Dendritic cell treated with granulocyte-macrophage colony-stimulating factor and Interleukin-4, amounts not matched to agents 40 ng/mL and 50 ng/mL, for 4 days (primary cell): ENCODE measurements around the gene GC.
"Not testable (repeated sequence)": the region's sequence is repeated elsewhere in the genome, so short reads cannot be mapped to it uniquely, and the experiment has no call there.

Experiments
- H3K27ac Mint-ChIP-seq: one replicate; pipeline ENCODE4 v1.8.0; 2022; ENCODE audit warnings: mild to moderate bottlenecking, mixed read lengths
- H3K27me3 Mint-ChIP-seq: one replicate; pipeline ENCODE4 v1.8.0; 2022; ENCODE audit warnings: mild to moderate bottlenecking, mixed read lengths
- H3K36me3 Mint-ChIP-seq: one replicate; pipeline ENCODE4 v1.8.0; 2022; ENCODE audit warnings: low read depth, mixed read lengths
- H3K4me1 Mint-ChIP-seq: one replicate; pipeline ENCODE4 v1.8.0; 2022; ENCODE audit warnings: low read depth, mixed read lengths
- H3K4me3 Mint-ChIP-seq: one replicate; pipeline ENCODE4 v1.8.0; 2022; ENCODE audit warnings: mild to moderate bottlenecking, moderate library complexity, mixed read lengths
- H3K9me3 Mint-ChIP-seq: one replicate; pipeline ENCODE4 v1.8.0; 2022; ENCODE audit warnings: mixed read lengths
- intact Hi-C: fragments of 100-400 bp; cut with micrococcal nuclease; formaldehyde crosslinking; loops from one replicate; pipeline ENCODE4 v1.15.0; 2022

GC gene

GRCh38 chr4:71738782-71739181 is 45.1 kb downstream of the GC start:
- H3K9me3 Mint-ChIP-seq: peaks cover 14% of the 10 kb centered on the region
- H3K4me3 Mint-ChIP-seq, H3K36me3 Mint-ChIP-seq, intact Hi-C loops, H3K4me1 Mint-ChIP-seq, H3K27ac Mint-ChIP-seq, H3K27me3 Mint-ChIP-seq: not testable (repeated sequence)

GRCh38 chr4:71732706-71733105 is 51.2 kb downstream of the GC start:
- H3K27ac Mint-ChIP-seq: no peak overlapping the region
- intact Hi-C loops: loop anchor here (5.0 kb wide), 1 partner anchor 570 kb away; no protein-coding TSS in a partner anchor
- H3K4me3 Mint-ChIP-seq: no peak overlapping the region
- H3K9me3 Mint-ChIP-seq: peaks cover 8% of the 10 kb centered on the region
- peaks cover 1% of the 10 kb centered on the region for H3K27me3 Mint-ChIP-seq
- no peaks in the 10 kb centered on the region for H3K36me3 Mint-ChIP-seq
- H3K4me1 Mint-ChIP-seq: no peaks in the 10 kb centered on the region

GRCh38 chr4:71732066-71732465 is 51.8 kb downstream of the GC start:
- Mint-ChIP-seq H3K4me1 (no peaks in the 10 kb centered on the region), H3K36me3 (no peaks in the 10 kb centered on the region), H3K27ac (no peak overlapping the region), H3K9me3 (peaks cover 2% of the 10 kb centered on the region), H3K27me3 (peaks cover 1% of the 10 kb centered on the region), H3K4me3 (no peak overlapping the region)
- intact Hi-C loops: loop anchor here (5.0 kb wide), 1 partner anchor 570 kb away; no protein-coding TSS in a partner anchor

- Mint-ChIP-seq H3K27me3 (peaks cover 1% of the 10 kb centered on the region), H3K27ac (no peak overlapping the region), H3K4me3 (no peak overlapping the region), H3K36me3 (no peaks in the 10 kb centered on the region), H3K9me3 (no peaks in the 10 kb centered on the region), H3K4me1 (no peaks in the 10 kb centered on the region)
- intact Hi-C loops: loop anchor here (5.0 kb wide), 1 partner anchor 572 kb away; no protein-coding TSS in a partner anchor
Measured at GRCh38 chr4:71729856-71730255, 54.0 kb downstream of the GC start.

- Mint-ChIP-seq H3K9me3 (no peaks in the 10 kb centered on the region), H3K4me3 (no peak overlapping the region), H3K36me3 (no peaks in the 10 kb centered on the region), H3K27me3 (no peaks in the 10 kb centered on the region), H3K4me1 (no peaks in the 10 kb centered on the region), H3K27ac (no peak overlapping the region)
- intact Hi-C loops: loop anchor here (2.0 to 5.0 kb wide), 5 partner anchors 443 to 1113 kb away; no protein-coding TSS in a partner anchor
Measured at GRCh38 chr4:71713611-71714203, 70.2 kb downstream of the GC start.

- intact Hi-C loops: loop anchor here (2.0 to 5.0 kb wide), 4 partner anchors 441 to 1060 kb away; no protein-coding TSS in a partner anchor
- Mint-ChIP-seq H3K4me1 (no peaks in the 10 kb centered on the region), H3K36me3 (no peaks in the 10 kb centered on the region), H3K4me3 (no peak overlapping the region), H3K9me3 (no peaks in the 10 kb centered on the region), H3K27ac (no peak overlapping the region), H3K27me3 (no peaks in the 10 kb centered on the region)
Measured at GRCh38 chr4:71711985-71712348, 71.9 kb downstream of the GC start.

- no peak overlapping the region for H3K4me3 Mint-ChIP-seq
- H3K36me3 Mint-ChIP-seq: no peaks in the 10 kb centered on the region
- no peaks in the 10 kb centered on the region for H3K9me3 Mint-ChIP-seq
- H3K4me1 Mint-ChIP-seq: no peaks in the 10 kb centered on the region
- H3K27ac Mint-ChIP-seq: no peak overlapping the region
- intact Hi-C loops: loop anchor here (5.0 kb wide), 1 partner anchor 1059 kb away; no protein-coding TSS in a partner anchor
- no peaks in the 10 kb centered on the region for H3K27me3 Mint-ChIP-seq
Measured at GRCh38 chr4:71711044-71711984, 72.6 kb downstream of the GC start.

- H3K4me3 Mint-ChIP-seq: no peak overlapping the region
- H3K4me1 Mint-ChIP-seq: no peaks in the 10 kb centered on the region
- no peaks in the 10 kb centered on the region for H3K36me3 Mint-ChIP-seq
- intact Hi-C loops: loop anchor here (5.0 kb wide), 1 partner anchor 1058 kb away; no protein-coding TSS in a partner anchor
- H3K27me3 Mint-ChIP-seq: no peaks in the 10 kb centered on the region
- H3K27ac Mint-ChIP-seq: no peak overlapping the region
- H3K9me3 Mint-ChIP-seq: no peaks in the 10 kb centered on the region
Measured at GRCh38 chr4:71709961-71710360, 73.9 kb downstream of the GC start.

- Mint-ChIP-seq H3K9me3 (no peaks in the 10 kb centered on the region), H3K36me3 (no peaks in the 10 kb centered on the region), H3K27ac (no peak overlapping the region), H3K4me1 (no peaks in the 10 kb centered on the region), H3K4me3 (no peak overlapping the region), H3K27me3 (no peaks in the 10 kb centered on the region)
- intact Hi-C loops: no loop called here
Measured at GRCh38 chr4:71698141-71698540, 85.7 kb downstream of the GC start.

GRCh38 chr4:71697031-71697430 is 86.8 kb downstream of the GC start:
- H3K9me3 Mint-ChIP-seq: no peaks in the 10 kb centered on the region

GRCh38 chr4:71694961-71695360 is 88.9 kb downstream of the GC start:
- Mint-ChIP-seq H3K27ac (no peak overlapping the region), H3K4me3 (no peak overlapping the region), H3K36me3 (no peaks in the 10 kb centered on the region), H3K27me3 (no peaks in the 10 kb centered on the region), H3K4me1 (no peaks in the 10 kb centered on the region), H3K9me3 (no peaks in the 10 kb centered on the region)
- intact Hi-C loops: no loop called here

More at GRCh38 chr4:71697031-71697430, 86.8 kb downstream of the GC start:
- H3K27me3 Mint-ChIP-seq: no peaks in the 10 kb centered on the region
- intact Hi-C loops: no loop called here
- H3K4me1 Mint-ChIP-seq: no peaks in the 10 kb centered on the region
- H3K36me3 Mint-ChIP-seq: no peaks in the 10 kb centered on the region
- no peak overlapping the region for H3K4me3 Mint-ChIP-seq
- no peak overlapping the region for H3K27ac Mint-ChIP-seq

- intact Hi-C loops: no loop called here
- Mint-ChIP-seq H3K4me3 (no peak overlapping the region), H3K27me3 (no peaks in the 10 kb centered on the region), H3K27ac (no peak overlapping the region), H3K36me3 (no peaks in the 10 kb centered on the region), H3K9me3 (no peaks in the 10 kb centered on the region), H3K4me1 (no peaks in the 10 kb centered on the region)
Measured at GRCh38 chr4:71692963-71693362, 90.9 kb downstream of the GC start.

GRCh38 chr4:71692198-71692597 is 91.7 kb downstream of the GC start:
- Mint-ChIP-seq H3K27me3 (no peaks in the 10 kb centered on the region), H3K36me3 (no peaks in the 10 kb centered on the region), H3K27ac (no peak overlapping the region), H3K4me1 (no peaks in the 10 kb centered on the region), H3K4me3 (no peak overlapping the region), H3K9me3 (no peaks in the 10 kb centered on the region)
- intact Hi-C loops: no loop called here
